OCI-LY3 (cell line): ENCODE data around the gene RPL23.

ENCODE experiments used
- H2AFZ ChIP-seq: fragments of 200-600, 300-600 bp; shearing (Covaris generic); 2 replicates; pipeline ENCODE4 v1.6.0; 2014; ENCODE audit warnings: antibody characterized with exemption, low read depth, low read length
- H3K27ac ChIP-seq: fragments of 200-600, 300-600 bp; sonication (generic); 2 replicates; pipeline ENCODE4 v1.5.1; 2014; ENCODE audit warnings: mild to moderate bottlenecking, low read length, moderate library complexity, mixed read lengths
- H3K27me3 ChIP-seq: fragments of 200-600, 300-600 bp; sonication (generic); 2 replicates; pipeline ENCODE4 v1.6.1; 2014; ENCODE audit warnings: low read depth, low read length, mixed read lengths
- H3K36me3 ChIP-seq: fragments of 200-600, 300-600 bp; sonication (generic); replicated peaks from 2 replicates; pipeline ENCODE3; 2014; ENCODE audit warnings: low read depth, low read length, mixed read lengths
- H3K4me1 ChIP-seq: fragments of 300-600, 200-600 bp; sonication (generic); 2 replicates; pipeline ENCODE4 v1.6.1; 2014; ENCODE audit warnings: low read length, mixed read lengths
- H3K4me2 ChIP-seq: fragments of 200-600, 300-600 bp; sonication (generic); 2 replicates; pipeline ENCODE4 v1.6.1; 2014; ENCODE audit warnings: low read length, mixed read lengths
- H3K4me3 ChIP-seq: fragments of 300-600, 200-600 bp; sonication (generic); 2 replicates; pipeline ENCODE4 v1.5.1; 2014; ENCODE audit warnings: antibody characterized with exemption, mild to moderate bottlenecking, low read length, moderate library complexity
- H3K79me2 ChIP-seq: fragments of 300-600, 200-600 bp; shearing (Covaris generic); 2 replicates; pipeline ENCODE4 v1.6.1; 2014; ENCODE audit warnings: mild to moderate bottlenecking, low read length, mixed read lengths
- H3K9ac ChIP-seq: fragments of 300-600, 200-600 bp; shearing (Covaris generic); 2 replicates; pipeline ENCODE4 v1.6.0; 2014; ENCODE audit warnings: mild to moderate bottlenecking, low read length, moderate library complexity
- H3K9me3 ChIP-seq: fragments of 200-600, 300-600 bp; shearing (Covaris generic); 2 replicates; pipeline ENCODE4 v1.6.1; 2014; ENCODE audit warnings: low read length, mixed read lengths; ENCODE audit not compliant: insufficient read depth
- H4K20me1 ChIP-seq: fragments of 200-600, 300-600 bp; sonication (generic); 2 replicates; pipeline ENCODE4 v1.6.1; 2016; ENCODE audit warnings: low read length, mixed read lengths; ENCODE audit not compliant: insufficient read depth
- EZH2phosphoT487 ChIP-seq: fragments of 200-600 bp; shearing (Covaris generic); IDR thresholded peaks from 2 replicates; pipeline ENCODE4 v1.6.1; 2018; ENCODE audit warnings: antibody characterized with exemption, mixed run types, low read depth
- TF ChIP-seq, protein P1 (sequence below): fragments of 200-600, 300-600 bp; sonication (generic); IDR thresholded peaks from 2 replicates; pipeline ENCODE4 v1.5.1; 2014; ENCODE audit warnings: antibody characterized with exemption, low read length, low read depth

RPL23 gene

DNA sequence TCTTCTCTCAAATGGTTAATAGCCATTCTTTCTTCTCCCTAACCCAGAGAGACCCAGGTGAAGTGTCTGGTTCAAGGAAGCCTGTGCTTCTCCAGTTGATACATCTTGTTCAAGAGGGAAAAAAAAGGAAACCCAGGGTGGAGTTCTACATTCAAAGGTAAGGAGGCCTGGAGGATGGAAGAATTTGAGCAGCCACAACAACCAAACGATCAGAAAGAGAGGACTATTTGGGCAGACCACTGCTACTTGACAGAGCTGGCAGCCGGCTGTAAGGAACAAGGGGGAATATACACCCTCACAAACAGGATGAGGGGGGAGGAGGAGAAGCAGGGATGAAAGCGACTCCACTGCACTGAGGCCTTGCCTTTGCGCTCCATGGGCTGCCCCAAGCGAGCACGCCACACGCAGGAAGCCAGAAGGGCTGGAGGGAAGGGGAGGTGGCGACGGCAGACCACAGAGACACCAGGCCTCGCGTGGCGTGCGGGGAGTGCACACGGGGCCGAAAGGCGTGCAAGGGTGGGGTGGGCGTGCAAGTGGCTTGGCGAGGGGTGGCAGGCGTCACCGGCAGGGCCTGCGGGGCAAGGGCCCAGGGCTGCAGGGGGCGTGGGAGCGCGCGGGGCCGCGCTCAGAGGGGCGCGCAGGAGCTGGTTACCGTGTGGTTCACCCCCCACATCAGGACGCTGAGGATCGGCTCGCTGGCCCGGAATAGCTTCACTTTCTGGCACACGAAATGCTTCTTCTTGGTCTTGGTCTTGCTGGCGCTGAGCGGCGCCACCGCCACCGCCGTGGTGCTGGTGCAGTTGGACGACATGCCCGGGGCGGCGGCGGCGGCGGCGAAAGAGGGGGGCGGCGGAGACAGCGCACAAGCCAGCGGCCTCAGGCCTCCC lies 54.7 kb downstream of the RPL23 start:
- no peak for TF ChIP-seq EZH2phosphoT487
- TF ChIP-seq, protein P1, sequence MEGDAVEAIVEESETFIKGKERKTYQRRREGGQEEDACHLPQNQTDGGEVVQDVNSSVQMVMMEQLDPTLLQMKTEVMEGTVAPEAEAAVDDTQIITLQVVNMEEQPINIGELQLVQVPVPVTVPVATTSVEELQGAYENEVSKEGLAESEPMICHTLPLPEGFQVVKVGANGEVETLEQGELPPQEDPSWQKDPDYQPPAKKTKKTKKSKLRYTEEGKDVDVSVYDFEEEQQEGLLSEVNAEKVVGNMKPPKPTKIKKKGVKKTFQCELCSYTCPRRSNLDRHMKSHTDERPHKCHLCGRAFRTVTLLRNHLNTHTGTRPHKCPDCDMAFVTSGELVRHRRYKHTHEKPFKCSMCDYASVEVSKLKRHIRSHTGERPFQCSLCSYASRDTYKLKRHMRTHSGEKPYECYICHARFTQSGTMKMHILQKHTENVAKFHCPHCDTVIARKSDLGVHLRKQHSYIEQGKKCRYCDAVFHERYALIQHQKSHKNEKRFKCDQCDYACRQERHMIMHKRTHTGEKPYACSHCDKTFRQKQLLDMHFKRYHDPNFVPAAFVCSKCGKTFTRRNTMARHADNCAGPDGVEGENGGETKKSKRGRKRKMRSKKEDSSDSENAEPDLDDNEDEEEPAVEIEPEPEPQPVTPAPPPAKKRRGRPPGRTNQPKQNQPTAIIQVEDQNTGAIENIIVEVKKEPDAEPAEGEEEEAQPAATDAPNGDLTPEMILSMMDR, result peak; percentile 24
- Histone ChIP-seq H4K20me1 (0 out of 2 replicates have a peak, but pooled peaks cover 9% of the 10 kb centered on the region), H3K9me3 (no peaks in the 10 kb centered on the region), H2AFZ (peak overlapping the region; percentile 47; the same call in 1 of the 2 replicates), H3K4me3 (peak overlapping the region; percentile 95), H3K4me2 (peak overlapping the region; percentile 98), H3K9ac (peak overlapping the region; percentile 94), H3K4me1 (peaks cover 17% of the 10 kb centered on the region), H3K36me3 (peaks cover 33% of the 10 kb centered on the region), H3K27ac (peak overlapping the region; percentile 87), H3K27me3 (no peaks in the 10 kb centered on the region), H3K79me2 (peaks cover 39% of the 10 kb centered on the region)
